GM21360 (cell line): ENCODE data around the gene FADS3.
"Not testable (repeated sequence)": the region's sequence is repeated elsewhere in the genome, so short reads cannot be mapped to it uniquely, and the experiment has no call there.

Source experiments
- ATAC-seq: cut with Tn5 transposase; IDR thresholded peaks from one replicate; pipeline ENCODE4 v1.9.1; 2021; ENCODE audit warnings: mild to moderate bottlenecking, moderate library complexity; ENCODE audit not compliant: unreplicated experiment

Gene FADS3

GRCh38 chr11:61882267-61882666 lies 9.1 kb downstream of the FADS3 start:
- ATAC-seq: not testable (repeated sequence)

GRCh38 chr11:61881397-61881796 lies 9.9 kb downstream of the FADS3 start:
- no peak for ATAC-seq

- ATAC-seq: no peak
These were observed 10.9 kb downstream of the FADS3 start for GRCh38 chr11:61880454-61880853.

DNA sequence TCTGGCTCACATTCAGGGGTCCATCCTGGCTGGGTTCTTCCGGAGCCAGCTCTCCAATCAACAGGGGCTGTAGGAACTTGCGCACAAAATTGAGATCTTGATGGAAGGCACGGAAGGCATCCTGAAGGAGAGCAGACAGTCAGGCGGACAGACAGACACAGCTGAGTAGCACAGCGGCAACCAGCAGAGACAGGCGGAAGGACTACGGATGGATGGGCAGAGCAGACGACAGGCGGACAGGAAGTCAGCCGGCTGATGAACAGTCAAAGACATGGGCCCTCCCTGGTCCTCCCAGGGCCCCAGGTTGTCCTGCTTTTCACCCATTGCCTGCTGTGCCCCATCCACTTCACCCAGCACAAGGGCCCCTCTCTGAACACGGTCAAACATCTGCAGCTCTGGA lies 11.3 kb downstream of the FADS3 start:
- no peak for ATAC-seq

DNA sequence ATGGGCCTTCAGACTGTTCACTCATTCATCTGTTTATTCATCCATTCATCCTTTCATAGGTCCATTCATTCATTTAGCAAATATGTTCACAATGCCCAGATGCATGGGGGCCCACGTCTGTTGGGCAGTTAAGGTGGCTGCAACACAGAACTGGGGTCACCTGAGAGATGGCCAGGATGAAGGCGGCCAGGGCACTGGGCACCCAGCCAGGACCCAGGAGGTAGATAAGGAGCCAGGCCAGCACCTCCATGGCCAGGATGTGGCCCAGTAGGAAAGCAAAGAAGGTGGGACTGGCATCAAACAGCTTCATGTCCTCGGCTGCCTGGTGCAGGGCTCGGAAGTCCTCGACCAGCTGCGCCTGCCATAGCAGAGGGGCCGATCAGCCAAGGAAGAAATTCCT lies 12.2 kb downstream of the FADS3 start:
- ATAC-seq: no peak

- no peak for ATAC-seq
These were observed 15.6 kb downstream of the FADS3 start for GRCh38 chr11:61875698-61876097.

DNA sequence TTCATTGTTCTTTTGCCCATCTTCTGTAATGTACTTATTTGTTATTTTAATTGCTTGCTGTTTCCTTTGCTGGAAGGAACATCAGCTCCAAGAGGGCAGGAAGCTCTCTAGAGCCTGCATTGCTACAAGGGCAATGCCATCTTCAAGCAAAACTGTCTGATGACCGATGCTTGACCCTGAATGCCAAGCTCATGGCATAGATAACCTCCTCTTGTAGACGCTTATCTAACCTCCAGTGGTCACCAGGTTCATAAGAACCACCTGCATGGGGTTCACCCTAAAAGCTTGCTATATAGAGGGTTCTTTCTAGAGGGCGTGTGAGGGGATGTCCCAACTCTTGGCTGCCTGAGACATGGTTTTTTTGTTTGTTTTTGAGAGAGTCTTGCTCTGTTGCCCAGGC lies 16.5 kb downstream of the FADS3 start:
- no peak for ATAC-seq

DNA sequence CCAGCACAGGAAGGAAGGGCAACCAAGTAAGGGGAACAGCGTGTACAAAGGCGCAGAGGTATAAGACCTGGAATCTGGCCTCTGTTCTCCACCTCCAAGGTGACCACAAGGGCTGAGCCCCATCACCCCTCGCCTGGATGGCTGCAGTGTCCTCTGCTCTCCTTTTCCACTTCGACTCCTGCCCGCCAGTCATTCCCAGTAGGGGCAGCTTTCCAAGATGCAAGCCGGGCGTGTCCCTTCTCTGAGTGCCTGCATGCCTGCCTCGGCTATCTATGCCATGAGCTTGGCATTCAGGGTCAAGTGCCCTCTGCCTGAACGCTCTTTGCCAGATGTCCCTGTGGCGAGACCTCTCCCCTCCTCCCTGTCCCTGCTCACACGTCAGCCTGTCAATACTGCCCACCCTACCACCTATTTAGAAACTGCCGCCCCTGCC lies 17.0 kb downstream of the FADS3 start:
- no peak for ATAC-seq

- no peak for ATAC-seq
These were observed 17.6 kb downstream of the FADS3 start for GRCh38 chr11:61873588-61874376.

- no peak for ATAC-seq
These were observed 18.3 kb downstream of the FADS3 start for GRCh38 chr11:61872935-61873565.

GRCh38 chr11:61871158-61871597 lies 20.2 kb downstream of the FADS3 start:
- peak; percentile 73 for ATAC-seq

GRCh38 chr11:61870541-61871031 lies 20.8 kb downstream of the FADS3 start:
- ATAC-seq: no peak

DNA sequence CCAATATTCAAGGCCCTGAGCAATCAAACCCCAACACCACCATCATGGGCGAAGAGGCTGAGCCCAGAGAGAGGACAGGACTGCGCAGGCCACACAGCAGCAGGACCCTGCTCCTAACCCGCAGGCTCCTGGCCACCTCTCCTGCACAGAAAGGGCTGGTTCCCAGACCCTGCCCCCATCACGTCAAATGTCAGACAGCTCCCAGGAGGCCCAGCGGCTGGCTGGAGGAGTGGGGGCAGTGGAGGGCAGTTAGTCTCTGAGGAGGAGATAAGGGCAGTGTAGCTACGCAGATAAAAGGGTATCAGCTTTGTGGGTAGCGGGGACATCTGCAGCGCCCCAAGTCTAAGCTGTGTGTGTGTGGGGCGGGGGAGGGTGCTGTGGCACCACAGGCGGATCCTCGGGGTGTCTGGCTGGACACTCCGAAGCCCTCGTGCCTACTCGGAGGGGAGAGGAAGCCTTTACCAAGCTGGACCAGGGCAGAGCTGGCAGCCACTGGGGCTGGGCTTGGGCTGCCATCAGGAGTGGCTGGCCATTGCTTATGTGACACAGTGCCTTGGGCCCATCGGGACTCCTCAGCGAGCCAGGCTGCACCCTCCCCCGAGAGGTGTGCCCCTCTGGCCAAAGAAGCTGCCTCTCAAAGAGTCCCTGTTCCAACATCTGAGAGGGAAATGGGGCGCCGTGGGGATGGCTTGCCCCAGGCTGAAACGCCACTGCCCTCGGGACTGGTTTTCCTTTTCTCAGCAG lies 21.5 kb downstream of the FADS3 start:
- no peak for ATAC-seq

DNA sequence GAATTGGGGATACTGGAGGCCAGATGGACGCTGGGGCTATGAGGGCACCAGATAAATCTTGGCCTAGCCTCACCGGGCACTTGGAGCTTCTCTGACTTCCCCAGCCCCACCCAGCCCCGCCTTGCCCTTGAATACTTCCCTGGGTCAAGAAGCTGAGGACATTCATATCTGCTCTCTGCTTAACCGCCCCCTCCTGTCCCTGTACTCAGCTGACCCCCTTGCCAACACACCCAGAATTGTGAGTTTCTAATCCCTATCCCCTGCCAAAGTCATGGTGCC lies 22.0 kb downstream of the FADS3 start:
- ATAC-seq: no peak

DNA sequence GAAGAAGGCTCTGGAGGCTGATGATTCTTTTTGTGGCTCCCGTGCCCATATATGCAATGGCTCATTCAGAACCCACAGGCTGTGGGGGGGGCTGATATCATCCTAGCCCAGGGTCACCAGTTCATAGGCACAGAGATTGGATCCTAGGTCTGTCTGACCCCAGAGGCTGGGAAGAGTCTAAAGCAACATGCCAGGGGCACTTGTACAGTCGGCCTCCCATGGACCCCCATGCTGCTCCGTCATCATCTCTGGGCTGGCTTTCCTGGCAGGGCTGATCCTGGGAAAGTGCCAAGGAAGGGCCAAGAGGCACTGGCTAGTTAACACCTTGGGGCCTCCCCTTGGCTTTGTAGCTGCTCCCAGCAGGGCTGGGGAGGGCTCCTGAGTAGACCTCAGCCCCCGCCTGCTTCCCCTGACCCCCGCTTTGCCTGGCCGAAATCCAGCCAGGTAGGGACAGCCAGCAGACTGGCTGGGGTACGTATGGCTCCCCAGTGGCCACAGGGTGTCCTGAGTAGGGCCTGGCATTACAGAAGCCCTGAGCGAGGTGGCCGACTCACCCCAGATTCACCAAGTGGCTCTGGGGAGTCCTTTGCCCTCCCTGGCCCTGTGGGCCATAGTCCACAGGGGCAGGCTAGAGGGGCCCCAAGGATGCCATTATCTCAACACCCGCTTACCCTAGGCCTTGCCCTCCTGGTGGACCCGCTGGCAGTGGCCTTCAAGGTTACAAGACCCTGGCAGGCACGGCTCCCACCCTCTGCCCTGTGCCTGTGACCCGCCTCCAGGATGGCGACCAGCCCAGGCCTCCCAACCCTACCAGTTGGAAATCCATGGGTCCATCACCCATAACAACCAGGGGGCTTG lies 22.5 kb downstream of the FADS3 start:
- ATAC-seq: no peak

DNA sequence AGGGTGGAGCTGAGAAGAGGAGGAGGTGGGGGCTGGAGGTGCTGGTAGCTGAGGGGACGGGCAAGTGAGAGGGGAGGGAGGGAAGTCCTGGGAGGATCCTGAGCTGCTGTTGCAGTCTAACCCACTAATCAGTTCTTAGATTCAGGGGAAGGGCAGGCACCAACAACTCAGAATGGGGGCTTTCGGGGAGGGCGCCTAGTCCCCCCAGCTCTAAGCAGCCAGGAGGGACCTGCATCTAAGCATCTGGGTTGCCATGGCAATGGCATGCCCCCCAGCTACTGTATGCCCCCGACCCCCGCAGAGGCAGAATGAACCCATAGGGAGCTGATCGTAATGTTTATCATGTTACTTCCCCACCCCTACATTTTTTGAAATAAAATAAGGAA lies 24.4 kb downstream of the FADS3 start:
- ATAC-seq: no peak

DNA sequence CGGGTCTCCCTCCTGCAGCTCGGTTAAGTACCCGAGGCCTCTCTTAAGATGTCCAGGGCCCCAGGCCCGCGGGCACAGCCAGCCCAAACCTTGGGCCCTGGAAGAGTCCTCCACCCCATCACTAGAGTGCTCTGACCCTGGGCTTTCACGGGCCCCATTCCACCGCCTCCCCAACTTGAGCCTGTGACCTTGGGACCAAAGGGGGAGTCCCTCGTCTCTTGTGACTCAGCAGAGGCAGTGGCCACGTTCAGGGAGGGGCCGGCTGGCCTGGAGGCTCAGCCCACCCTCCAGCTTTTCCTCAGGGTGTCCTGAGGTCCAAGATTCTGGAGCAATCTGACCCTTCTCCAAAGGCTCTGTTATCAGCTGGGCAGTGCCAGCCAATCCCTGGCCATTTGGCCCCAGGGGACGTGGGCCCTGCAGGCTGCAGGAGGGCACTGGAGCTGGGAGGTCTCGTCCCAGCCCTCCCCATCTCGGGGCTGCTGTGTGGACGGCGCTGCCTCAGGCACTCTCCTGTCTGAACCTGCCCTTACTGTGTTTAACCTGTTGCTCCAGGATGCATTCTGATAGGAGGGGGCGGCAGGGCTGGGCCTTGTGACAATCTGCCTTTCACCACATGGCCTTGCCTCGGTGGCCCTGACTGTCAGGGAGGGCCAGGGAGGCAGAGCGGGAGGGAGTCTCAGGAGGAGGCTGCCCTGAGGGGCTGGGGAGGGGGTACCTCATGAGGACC lies 25.0 kb downstream of the FADS3 start:
- no peak for ATAC-seq

DNA sequence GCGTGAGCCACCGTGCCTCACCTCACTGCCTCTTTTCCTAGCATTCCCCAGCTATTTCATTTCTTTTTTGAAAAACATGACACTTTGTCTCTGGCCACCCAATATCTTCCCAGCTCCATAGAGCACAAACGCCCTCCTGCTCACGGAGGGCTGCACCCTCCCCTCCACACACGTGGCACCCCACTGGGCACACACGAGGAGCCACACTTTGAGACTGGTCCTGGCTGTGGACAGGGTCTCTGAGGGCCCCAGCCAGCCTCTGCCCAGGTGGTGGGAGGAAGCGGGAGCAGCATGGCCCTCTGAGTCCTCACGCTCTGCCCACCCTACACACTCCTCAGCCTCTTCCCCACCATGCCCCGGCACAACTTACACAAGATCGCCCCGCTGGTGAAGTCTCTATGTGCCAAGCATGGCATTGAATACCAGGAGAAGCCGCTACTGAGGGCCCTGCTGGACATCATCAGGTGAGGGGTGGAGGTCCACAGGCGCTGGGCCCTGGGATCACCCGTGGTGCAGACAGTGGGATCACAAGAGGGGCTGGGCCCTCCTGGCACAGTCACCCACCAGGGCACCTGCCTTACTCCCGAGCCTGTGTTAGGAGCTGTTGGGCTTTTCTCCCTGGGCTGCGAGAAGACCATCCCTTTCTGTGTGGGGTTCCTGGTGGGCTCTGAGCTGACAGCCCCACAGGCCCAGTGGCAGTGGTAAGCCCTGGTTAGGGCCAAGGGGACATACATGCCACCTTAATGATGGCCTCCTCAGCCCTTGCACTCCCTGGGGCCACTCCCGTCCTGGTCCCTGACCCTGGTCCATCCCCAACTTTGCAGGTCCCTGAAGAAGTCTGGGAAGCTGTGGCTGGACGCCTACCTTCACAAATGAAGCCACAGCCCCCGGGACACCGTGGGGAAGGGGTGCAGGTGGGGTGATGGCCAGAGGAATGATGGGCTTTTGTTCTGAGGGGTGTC lies 26.2 kb downstream of the FADS3 start:
- ATAC-seq: no peak

DNA sequence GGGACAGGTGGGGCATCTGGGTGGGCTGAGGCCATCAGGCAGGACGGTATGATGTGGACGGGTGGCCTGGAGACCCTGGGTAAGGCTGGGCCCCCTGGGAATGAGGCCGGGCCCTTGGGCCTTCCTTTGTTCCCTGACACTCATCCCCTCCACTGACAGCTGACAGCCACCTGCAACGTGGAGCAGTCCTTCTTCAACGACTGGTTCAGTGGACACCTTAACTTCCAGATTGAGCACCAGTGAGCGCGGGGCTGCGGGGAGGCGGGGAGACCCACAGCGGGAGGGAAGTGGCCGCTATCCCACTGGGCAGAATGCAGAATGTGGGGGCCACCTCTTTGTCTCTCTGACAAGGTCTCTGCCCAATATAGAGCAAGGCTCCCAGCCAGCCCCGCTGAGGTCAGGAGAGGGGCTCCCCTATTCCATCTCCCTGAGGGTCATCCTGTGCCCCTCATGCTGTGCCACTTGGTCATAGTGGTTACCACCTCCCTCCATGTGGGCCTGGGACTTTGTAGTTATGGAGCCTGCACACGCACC lies 27.7 kb downstream of the FADS3 start:
- ATAC-seq: no peak
